NCI-H2227 treated with DMSO at 0.1 percent for 48 hours (cell line): ENCODE data around the gene SYCP2.
"Not testable (repeated sequence)": the region's sequence is repeated elsewhere in the genome, so short reads cannot be mapped to it uniquely, and the experiment has no call there.

Source experiments
- DNase-seq: peaks from one replicate; lab custom pipeline; 2025; lab: John Stamatoyannopoulos, UW

The SYCP2 gene, protein sequence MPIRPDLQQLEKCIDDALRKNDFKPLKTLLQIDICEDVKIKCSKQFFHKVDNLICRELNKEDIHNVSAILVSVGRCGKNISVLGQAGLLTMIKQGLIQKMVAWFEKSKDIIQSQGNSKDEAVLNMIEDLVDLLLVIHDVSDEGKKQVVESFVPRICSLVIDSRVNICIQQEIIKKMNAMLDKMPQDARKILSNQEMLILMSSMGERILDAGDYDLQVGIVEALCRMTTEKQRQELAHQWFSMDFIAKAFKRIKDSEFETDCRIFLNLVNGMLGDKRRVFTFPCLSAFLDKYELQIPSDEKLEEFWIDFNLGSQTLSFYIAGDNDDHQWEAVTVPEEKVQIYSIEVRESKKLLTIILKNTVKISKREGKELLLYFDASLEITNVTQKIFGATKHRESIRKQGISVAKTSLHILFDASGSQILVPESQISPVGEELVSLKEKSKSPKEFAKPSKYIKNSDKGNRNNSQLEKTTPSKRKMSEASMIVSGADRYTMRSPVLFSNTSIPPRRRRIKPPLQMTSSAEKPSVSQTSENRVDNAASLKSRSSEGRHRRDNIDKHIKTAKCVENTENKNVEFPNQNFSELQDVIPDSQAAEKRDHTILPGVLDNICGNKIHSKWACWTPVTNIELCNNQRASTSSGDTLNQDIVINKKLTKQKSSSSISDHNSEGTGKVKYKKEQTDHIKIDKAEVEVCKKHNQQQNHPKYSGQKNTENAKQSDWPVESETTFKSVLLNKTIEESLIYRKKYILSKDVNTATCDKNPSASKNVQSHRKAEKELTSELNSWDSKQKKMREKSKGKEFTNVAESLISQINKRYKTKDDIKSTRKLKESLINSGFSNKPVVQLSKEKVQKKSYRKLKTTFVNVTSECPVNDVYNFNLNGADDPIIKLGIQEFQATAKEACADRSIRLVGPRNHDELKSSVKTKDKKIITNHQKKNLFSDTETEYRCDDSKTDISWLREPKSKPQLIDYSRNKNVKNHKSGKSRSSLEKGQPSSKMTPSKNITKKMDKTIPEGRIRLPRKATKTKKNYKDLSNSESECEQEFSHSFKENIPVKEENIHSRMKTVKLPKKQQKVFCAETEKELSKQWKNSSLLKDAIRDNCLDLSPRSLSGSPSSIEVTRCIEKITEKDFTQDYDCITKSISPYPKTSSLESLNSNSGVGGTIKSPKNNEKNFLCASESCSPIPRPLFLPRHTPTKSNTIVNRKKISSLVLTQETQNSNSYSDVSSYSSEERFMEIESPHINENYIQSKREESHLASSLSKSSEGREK (N-terminal part only)

DNA sequence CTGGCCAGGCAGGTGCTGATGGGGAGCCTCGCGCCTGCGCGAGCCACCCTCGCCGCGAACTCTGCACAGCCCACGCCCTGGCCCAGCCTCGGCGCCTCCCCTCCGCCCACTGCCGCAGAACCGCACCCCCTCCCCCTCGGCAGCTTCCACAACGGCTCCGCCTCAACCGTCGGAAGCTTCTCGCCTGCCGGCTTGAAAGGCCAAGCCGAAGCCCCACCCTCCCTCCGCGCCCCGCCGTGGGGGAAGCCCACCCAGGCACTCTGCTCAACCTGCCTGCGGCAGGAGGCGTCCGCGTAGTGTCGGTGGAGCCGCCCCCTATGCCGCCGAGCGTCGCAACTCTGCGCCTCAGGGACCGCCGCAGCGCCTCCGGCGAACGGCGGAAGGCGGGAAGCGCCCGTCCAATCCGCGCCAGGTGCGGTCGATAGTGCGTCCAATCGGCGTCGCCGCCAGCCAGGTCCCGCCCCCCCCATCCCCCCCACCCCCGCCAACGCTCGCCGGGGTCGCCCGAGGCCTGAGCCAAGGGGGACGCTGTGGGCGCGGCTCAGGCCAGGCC, at the start of gene SYCP2:
TSS of gene SYCP2 (minus strand) at position 342 of the 553 bp plus-strand sequence. CDS start 11,224 bp downstream, outside the sequence.
- peak; percentile 96 for DNase-seq

DNA sequence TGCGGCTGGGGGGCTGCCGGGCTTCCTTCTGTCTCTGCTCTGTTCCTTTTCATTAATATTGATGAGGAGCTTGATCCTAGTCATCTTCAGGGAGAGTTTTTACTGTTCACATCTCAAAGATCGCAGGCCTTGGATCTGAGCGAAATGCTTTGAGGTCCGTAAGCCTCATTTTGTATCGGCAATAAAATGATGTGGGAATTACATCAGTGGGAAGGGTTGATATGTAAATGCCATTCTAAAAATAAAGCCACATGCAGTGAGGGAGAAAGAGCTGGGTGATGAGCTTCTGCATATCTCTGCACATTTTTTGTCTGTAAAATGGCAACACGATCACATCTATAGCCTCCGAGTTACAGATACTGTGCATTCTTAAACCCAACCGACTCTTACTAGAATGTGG, 49.6 kb upstream of the SYCP2 start:
- no peak for DNase-seq

DNA sequence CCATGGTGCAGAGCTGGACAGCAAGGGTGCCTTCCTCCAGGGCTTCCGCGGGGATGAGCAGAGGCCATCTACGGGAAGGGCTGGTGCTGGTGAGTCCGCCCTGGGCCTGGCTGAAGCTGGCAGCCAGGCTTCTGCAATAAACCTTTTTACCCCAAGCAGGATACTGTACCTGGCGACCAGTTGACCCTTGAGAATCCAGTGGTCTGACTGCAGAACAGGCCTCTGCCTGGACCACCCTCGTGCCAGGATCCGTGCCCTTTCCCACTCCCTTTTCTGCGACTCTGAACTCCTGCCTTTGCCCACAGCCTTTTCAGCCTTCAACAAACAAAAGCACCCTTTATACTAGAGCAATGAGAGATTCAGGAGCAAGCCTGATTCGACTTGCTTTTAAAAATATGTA, 43.6 kb upstream of the SYCP2 start:
- DNase-seq, result no peak

DNA sequence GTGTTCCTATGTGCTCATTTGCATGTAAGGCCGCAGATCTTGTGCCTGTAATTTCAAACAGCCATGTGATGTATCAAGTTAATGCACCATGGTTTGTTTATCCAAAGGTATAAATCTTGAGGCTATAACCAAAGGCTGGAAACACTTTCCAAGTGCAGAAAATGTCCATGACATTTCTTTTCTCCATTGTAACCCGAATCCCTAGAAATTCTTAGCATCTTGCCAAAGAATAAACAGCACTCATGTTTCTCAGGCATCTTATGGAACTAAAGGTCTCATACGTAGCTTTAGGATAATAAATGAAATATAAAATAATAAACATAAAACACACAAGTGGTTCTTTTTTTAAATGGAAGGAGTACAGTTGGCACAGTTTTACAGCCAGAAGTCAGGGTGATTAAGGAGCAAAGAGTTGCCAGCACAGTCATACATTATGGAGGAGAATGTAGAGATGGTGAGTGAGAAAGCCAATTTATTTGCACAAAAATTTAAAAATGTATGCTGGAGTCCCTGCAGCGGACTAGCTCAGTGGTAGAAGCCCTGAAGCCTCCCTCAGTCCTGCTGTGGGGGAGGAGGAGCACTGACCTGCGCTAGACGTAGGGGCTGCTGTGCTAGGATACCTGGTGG, 42.8 kb upstream of the SYCP2 start:
- DNase-seq, result no peak

DNA sequence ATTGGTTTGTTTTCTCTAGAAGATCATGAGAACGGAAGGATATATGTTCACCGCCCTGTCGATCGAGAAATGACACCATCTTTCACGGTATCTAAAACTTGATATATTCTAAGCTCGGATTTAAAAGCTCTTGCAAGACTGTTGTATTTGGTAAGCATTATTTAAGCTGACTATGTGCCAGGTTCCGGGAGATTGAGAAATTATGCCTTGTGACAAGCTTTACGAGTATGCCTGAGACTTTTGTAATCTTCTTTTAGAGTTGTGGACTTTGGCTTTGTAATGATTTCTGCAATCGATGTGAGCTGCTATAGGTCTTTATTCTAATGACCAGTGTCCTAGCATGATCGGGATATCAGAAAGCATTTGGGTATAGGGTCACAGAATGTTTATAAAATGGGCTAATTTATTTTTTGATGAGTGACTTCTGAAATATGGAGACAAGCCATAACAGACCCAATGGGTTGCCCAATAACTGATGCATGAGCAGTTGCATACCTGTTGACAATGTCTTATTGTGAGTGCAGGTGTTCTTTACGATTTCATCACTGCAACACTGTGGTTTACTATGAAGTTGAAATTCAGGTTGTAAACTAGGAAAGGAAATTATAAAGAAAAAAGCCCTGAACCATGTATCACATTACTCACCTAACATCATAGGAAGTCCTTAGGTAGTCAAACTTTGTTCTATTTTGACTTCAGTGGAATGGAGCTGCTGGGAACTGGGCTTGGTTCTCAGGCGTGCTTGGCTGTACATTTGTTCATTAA, 38.8 kb upstream of the SYCP2 start:
- DNase-seq, result no peak

DNA sequence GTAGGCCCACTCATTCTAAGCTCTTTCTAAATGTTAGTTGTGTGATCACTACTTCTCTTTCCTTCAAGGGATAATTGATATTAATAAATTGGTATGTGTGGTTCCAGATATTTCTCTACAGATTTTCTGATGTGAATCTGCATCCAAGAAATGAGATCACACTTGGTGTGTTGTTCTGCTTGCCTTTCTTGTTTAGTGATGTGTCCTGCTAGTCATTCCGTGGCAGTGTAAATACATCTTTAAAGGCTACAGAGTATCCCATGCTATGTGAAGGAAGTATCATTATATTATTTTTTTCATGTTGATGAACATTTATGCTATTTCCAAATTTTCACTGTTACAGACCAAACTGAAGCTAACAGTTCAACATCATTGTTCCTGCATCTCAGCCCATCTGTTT, 38.0 kb upstream of the SYCP2 start:
- DNase-seq, result no peak

DNA sequence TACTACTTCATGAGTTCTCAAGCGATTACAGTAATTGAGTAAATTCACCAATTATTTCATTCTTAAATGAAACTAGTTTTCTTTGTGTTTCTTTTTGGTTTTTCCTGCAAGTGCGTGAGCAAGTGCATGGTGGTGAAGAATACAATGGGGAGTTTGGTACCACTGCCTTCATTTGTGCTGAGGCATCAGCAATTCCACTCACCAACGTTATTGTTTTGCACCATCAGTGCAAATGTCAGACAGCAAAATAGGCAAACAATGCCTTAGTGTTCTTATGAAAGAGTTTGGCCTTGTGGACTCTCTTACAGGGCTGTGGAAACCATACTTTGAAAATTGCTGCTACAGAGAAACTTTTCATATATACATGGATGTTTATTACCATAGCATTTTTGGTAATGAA, 33.0 kb upstream of the SYCP2 start:
- no peak for DNase-seq

DNA sequence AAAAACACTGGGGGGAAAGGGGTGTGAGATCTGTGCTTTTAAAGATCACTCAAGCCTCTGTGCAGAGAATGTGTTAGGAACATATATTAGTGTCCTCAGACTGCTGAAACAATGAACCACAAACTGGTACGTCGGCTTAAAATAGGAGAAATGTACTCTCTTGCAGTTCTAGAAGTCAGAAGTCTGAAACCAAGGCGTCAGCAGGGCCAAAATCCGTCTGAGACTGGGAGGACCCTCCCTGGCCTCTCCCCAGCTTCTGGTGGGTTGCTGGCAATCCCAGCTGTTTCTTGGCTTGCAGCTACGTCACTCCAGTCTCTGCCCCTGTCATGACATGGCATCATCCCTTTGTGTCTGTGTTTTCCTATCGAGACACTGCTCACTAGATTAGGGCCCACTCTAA, 28.7 kb upstream of the SYCP2 start:
- DNase-seq, result no peak

DNA sequence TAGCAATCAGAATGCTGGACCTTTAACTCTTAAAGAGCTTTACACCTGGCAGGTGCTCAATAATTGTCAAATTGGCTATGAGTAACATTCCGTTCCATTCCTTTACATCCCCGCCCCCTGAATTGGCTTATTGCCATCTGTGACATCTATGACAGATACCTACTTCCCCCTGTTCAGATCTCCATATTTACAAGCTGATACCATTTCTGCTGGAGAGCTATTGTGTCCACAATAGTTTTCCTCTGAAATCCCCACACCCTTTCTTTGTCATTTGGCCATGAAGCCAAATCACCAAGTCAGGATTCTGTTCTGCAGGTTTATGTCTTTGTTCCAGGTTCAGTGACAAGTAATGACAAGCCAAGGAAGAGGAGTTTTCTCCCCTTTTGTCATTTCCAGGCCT, 28.0 kb upstream of the SYCP2 start:
- DNase-seq, result no peak

DNA sequence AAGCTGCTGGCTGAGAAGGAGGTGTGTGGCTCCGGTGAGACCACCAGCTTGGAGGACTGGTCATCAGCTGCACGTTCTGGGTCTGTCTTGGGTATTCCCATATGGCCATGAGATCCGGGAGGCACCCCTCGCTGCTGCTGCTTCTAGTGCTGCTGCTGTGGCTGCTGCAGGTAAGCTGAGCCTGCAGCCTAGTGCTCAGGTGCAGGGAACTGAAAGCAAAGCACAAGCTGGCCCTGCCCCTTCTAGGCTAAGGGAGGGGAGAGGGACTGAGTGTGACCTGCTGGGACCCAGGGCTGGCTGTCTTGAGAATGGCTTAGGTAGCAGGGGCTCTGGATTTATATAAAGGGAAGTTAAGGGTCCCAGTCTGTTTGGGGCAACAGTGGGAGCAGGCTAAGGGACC, 25.2 kb upstream of the SYCP2 start:
- DNase-seq, result no peak

DNA sequence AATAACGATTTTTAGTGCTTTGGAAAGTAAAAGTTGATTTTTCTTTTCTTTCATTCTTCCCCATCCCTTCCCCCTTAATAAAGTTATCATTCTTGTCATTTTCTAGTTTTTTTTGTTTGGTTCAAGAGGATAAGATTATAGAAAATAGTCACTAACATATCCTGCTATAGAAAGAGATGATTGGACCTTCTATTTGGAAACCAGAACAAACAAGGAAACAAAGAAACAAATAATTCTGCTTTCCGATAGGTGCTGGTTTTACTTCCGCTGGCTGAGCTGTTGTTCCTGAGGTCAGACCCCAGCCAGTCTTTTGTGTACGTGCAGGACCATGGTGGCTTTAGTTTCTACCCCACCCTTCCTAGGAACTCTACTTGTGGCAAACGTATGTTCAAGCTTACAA, 24.7 kb upstream of the SYCP2 start, which contains the start of gene CDH26:
TSS of gene CDH26 (plus strand) at position 301 of the 400 bp plus-strand sequence. CDS start 304 bp downstream, outside the sequence.
- no peak for DNase-seq

DNA sequence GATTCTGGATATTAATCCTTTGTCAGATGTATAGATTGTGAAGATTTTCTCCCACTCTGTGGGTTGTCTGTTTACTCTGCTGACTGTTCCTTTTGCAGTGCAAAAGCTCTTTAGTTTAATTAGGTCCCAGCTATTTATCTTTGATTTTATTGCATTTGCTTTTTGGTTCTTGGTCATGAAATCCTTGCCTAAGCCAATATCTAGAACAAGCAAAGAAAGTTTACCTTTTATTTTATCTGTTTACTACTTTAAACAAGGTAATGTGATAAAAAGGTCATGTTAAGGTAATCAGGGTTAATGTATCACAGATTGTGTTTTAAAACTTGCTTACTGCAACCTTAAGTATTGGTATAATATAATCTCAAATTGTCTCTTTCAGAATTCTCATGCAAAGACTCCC, 24.1 kb upstream of the SYCP2 start:
- not testable (repeated sequence) for DNase-seq

DNA sequence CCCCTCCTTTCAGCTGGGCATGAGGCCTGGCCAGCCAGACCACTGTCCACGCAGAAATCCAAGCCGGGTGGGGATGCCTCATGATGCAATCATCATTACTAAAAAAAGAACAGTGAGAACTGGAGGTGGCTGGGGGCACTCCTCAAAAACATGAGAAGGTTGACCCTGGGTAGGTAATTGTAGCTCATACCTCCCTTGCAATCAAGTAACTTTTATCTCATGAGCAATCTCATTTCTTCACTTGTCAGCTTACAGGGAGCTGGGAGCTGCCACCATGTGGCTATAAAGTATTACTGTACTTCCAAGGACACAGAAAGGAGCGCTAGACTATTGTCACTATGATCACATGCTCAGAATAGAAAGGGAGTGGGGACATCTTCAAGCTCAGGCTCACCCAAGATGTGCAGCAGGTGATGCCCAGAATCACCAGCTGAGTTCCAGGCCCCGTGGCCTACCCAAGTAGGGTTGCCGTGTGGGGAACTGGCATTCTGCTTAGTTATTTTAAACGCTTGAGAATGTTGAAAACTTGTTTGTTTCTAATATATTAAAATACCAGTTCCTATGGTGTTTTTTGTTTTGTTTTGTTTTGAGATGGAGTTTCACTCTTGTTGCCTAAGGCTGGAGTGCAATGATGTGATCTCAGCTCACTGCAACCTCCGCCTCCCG, 21.8 kb upstream of the SYCP2 start:
- peak; percentile 53 for DNase-seq

DNA sequence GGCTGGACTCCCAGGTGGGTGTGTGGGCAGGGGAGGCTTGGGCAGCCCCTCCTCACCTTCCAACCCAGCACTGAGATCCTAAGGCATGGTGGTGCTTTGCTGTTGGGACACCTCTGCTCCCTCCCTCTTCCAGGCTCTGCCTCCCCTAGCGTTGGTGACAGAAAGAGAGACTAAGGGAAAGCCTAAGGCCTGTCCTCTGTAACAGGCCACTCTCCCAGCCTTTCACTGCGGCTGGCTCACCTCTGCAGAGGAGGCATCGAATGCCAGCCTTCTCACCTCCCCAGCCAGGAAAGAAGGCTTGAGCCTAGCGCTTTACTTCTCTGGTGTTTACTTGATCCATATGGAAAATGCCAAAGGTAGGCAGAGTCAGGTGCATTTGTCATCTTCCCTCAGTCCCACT, 21.3 kb upstream of the SYCP2 start:
- no peak for DNase-seq

DNA sequence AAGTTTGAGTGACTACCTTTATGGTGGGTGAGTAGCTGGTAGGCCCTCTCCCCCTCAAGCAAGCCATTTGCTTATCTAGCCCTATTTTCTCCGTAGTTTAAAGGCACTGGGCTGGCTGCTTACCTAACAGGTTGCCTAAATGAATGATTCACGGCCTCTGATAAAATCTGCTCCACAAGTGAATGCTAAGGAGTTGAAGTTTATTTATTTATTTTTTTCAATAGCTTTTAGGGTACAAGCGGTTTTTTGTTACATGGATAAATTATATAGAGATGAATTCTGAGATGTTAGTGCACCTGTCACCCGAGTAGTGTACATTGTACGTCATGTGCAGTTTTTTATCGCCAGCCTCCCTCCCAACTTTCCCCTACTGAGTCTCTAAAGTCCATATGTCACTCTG, 16.5 kb upstream of the SYCP2 start:
- DNase-seq, result no peak

DNA sequence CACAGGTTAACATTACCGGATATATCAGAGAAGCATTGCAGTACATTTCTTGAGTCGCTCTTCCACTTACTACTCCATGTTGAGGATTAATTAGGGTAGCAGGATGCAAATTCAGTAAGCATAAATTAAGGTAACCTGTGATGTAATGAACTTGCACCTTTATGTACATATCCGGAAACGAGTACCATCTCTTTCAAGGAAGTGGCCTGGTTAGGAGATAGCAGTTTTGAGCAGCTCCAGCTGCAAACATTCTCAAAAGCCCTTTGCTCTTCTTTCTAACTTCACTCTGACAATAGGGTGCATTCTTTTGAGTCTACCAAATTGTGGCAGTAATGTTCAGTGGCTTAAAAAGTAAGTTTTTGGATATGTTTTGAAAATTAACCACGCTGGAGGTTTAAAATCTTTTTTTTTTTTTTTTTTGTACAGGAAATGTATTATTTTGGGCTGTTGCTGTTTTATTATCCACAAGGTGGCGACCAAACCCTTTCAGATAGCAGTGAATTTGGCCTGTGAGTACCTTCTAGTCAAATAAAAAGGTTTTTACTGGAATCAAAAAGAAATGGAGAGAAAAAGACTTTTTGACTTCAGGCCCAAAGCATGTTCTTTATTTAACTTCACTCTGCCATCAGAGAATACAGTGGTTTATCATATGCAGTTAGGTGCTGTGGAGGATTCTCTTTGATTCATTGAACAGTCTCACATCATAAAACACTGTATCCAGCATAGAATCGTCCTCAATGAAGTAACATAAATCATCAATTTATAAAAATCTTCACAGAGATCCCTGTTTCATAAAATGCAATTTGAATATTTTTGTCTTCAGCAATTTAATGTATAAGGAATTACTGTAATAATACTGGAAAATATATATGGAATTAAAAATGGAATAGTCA, 15.6 kb upstream of the SYCP2 start:
- peak; percentile 52 for DNase-seq

DNA sequence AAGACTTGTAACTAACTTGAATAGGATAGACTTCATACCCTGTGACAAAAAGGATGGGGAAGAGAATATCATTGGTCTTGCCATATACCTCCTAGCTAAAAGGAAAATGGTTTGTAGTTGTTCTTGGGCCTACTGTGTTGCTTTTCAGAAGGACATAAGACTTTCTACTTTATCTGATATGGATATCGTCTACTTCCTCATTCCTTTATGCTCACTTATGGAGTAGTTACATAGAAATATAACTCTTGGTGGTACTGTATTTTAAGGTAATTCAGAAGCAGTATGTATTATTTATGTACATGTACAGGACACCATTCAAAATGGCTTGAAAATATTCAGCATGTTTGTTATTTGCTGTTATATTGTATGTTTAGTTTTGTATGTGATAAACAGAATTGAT, 14.8 kb upstream of the SYCP2 start:
- DNase-seq, result no peak

DNA sequence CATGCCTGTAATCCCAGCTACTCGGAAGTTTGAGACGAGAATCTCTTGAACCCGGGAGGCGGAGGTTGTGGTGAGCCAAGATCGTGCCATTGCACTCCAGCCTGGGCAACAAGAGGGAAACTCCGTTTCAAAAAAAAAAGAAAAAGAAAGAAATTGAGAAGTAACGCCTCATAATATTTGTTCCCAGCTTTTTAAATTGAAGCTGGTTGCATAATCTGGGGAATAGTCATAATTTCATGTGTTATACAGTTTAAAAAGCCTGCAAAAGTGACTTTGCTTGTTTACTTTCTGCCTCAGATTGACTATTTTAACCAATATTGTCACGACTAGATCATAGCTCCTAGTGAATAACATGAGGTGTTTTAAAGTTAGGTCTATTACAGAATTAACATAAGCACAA, 13.9 kb upstream of the SYCP2 start:
- DNase-seq, result no peak

DNA sequence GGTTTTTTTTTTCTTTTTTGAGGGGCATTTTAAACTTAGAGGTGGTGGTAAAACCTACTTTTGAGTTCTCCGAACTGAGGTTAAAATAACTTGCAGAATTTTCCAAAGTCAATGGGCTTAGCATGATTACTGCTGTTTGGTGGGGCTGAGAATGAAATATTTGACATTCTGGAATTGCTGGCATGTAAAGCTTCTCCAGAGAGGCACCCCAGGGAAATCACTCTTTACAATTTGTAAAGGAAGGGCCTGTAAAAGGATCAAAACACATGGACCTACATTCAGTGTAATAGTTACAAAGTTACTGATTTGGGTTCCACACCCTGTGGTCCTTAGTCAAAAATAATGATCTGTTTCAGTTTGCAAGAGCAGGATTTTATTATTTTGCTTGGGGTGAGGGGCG, 12.3 kb upstream of the SYCP2 start:
- no peak for DNase-seq
